Sigmoid colon (tissue), 4 donors: ENCODE measurements around the gene CHTF18.

ENCODE experiments used
- EP300 ChIP-seq, 4 donors: sonication (generic); formaldehyde crosslinking; IDR thresholded peaks; one replicate each; pipeline ENCODE4 v1.6.1; 2017; ENCODE audit warnings: antibody characterized with exemption in 4 of 4
- POLR2A ChIP-seq, 2 donors: fragments of 450-650 bp; IDR thresholded peaks; one replicate each; pipeline ENCODE4 v1.6.1; 2016; ENCODE audit warnings: antibody characterized with exemption in 2 of 2, mild to moderate bottlenecking in 2 of 2, moderate library complexity in 2 of 2
- POLR2AphosphoS5 ChIP-seq, 4 donors: sonication (generic); formaldehyde crosslinking; IDR thresholded peaks; one replicate each; pipeline ENCODE4 v1.6.1; 2017; ENCODE audit warnings: antibody characterized with exemption in 4 of 4
- TF ChIP-seq, protein P1 (sequence below), 4 experiments: fragments of 450-650 bp in 3 of 4; fragments of 200-600 bp in 1 of 4; IDR thresholded peaks; one replicate each; pipeline ENCODE4 v1.5.1; 2016 to 2019; ENCODE audit warnings: antibody characterized with exemption in 4 of 4, mild to moderate bottlenecking in 3 of 4, moderate library complexity in 2 of 4

DNA sequence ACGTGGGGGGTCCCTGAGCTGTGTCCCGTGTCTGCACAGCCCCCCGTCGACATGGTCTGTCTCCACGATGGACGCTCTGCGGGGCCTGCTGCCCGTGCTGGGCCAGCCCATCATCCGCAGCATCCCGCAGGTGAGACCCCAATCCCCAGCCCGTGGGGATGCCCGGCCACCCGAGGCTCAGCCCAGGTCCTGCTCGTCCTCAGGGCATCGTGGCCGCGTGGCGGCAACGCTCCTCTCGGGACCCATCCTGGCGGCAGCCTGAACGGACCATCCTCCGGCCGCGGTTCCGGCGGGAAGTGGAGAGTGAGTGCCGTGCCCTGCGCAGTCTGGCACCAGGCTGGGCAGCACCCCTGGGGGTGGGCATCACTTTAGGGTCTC is 22.9 kb upstream of the CHTF18 start:
- TF ChIP-seq, protein P1, sequence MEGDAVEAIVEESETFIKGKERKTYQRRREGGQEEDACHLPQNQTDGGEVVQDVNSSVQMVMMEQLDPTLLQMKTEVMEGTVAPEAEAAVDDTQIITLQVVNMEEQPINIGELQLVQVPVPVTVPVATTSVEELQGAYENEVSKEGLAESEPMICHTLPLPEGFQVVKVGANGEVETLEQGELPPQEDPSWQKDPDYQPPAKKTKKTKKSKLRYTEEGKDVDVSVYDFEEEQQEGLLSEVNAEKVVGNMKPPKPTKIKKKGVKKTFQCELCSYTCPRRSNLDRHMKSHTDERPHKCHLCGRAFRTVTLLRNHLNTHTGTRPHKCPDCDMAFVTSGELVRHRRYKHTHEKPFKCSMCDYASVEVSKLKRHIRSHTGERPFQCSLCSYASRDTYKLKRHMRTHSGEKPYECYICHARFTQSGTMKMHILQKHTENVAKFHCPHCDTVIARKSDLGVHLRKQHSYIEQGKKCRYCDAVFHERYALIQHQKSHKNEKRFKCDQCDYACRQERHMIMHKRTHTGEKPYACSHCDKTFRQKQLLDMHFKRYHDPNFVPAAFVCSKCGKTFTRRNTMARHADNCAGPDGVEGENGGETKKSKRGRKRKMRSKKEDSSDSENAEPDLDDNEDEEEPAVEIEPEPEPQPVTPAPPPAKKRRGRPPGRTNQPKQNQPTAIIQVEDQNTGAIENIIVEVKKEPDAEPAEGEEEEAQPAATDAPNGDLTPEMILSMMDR (IDR thresholded peaks at IDR 0.05), result no peak
- no peak for TF ChIP-seq POLR2A (IDR thresholded peaks at IDR 0.05)
- TF ChIP-seq POLR2AphosphoS5 (IDR thresholded peaks at IDR 0.05), result no peak
- TF ChIP-seq EP300 (IDR thresholded peaks at IDR 0.05), result no peak
